Mesothelial cell of epicardium (in vitro differentiated cells): ENCODE results near the gene RBM24. TPM values are rescaled to one million over a fixed set of nuclear protein-coding genes. Genes with fewer than 3 reads are reported as not detected.
"Not testable (repeated sequence)": the region's sequence is repeated elsewhere in the genome, so short reads cannot be mapped to it uniquely, and the experiment has no call there.

Experiments used
- DNase-seq, 2 experiments: peaks; one replicate each; pipeline ENCODE4 v3.0.0; 2021; ENCODE audit warnings: low spot score in 2 of 2; ENCODE audit not compliant: unreplicated experiment in 2 of 2
- H3K27ac Mint-ChIP-seq: 2 replicates; pipeline ENCODE4 v1.8.0; 2021; ENCODE audit warnings: mixed read lengths
- H3K27me3 Mint-ChIP-seq: 2 replicates; pipeline ENCODE4 v1.8.0; 2021; ENCODE audit warnings: low read depth, mixed read lengths
- H3K36me3 Mint-ChIP-seq: 2 replicates; pipeline ENCODE4 v1.8.0; 2021; ENCODE audit warnings: mixed read lengths
- H3K4me1 Mint-ChIP-seq: 2 replicates; pipeline ENCODE4 v1.8.0; 2021; ENCODE audit warnings: mixed read lengths
- H3K4me3 Mint-ChIP-seq: 2 replicates; pipeline ENCODE4 v1.8.0; 2021; ENCODE audit warnings: mild to moderate bottlenecking, moderate library complexity, mixed read lengths
- H3K9me3 Mint-ChIP-seq: 2 replicates; pipeline ENCODE4 v1.8.0; 2021; ENCODE audit warnings: mixed read lengths
- CTCF ChIP-seq: fragments of 200-600 bp; sonication (generic); IDR thresholded peaks from one replicate; pipeline ENCODE4 v1.5.0; 2021; ENCODE audit warnings: antibody characterized with exemption; ENCODE audit not compliant: unreplicated experiment
- total RNA-seq: library from RNA; stranded (reverse); gene quantifications from 3 replicates; pipeline ENCODE4 v1.2.1, GENCODE V29; 2021

Gene RBM24
- total RNA-seq, 1 donor from 2014 or later, result 0.45 TPM

- no peak for DNase-seq
- H3K27me3 Mint-ChIP-seq, result no peaks in the 10 kb centered on the region
- H3K4me3 Mint-ChIP-seq, result no peak overlapping the region
- H3K27ac Mint-ChIP-seq, result no peak overlapping the region
- H3K36me3 Mint-ChIP-seq, result no peaks in the 10 kb centered on the region
- H3K4me1 Mint-ChIP-seq, result no peaks in the 10 kb centered on the region
- H3K9me3 Mint-ChIP-seq, result peaks cover 4% of the 10 kb centered on the region
- no peak for TF ChIP-seq CTCF
These were observed 30.6 kb downstream of the RBM24 start for GRCh38 chr6:17311595-17312311.

GRCh38 chr6:17313238-17313637 lies 32.1 kb downstream of the RBM24 start:
- H3K27me3 Mint-ChIP-seq, H3K4me1 Mint-ChIP-seq, H3K4me3 Mint-ChIP-seq: not testable (repeated sequence)

GRCh38 chr6:17313971-17314370 lies 32.8 kb downstream of the RBM24 start:
- Mint-ChIP-seq H3K27me3 (no peaks in the 10 kb centered on the region), H3K4me3 (no peak overlapping the region), H3K9me3 (peaks cover 4% of the 10 kb centered on the region), H3K36me3 (no peaks in the 10 kb centered on the region), H3K4me1 (no peaks in the 10 kb centered on the region), H3K27ac (no peak overlapping the region)
- no peak for DNase-seq
- no peak for TF ChIP-seq CTCF

More at GRCh38 chr6:17313238-17313637, 32.1 kb downstream of the RBM24 start:
- H3K9me3 Mint-ChIP-seq, H3K36me3 Mint-ChIP-seq, H3K27ac Mint-ChIP-seq, DNase-seq: not testable (repeated sequence)

- DNase-seq, result no peak
- H3K9me3 Mint-ChIP-seq, result peaks cover 4% of the 10 kb centered on the region
- TF ChIP-seq CTCF, result no peak
- H3K27me3 Mint-ChIP-seq, result no peaks in the 10 kb centered on the region
- no peak overlapping the region for H3K27ac Mint-ChIP-seq
- H3K36me3 Mint-ChIP-seq, result no peaks in the 10 kb centered on the region
- H3K4me3 Mint-ChIP-seq, result no peak overlapping the region
- no peaks in the 10 kb centered on the region for H3K4me1 Mint-ChIP-seq
These were observed 34.1 kb downstream of the RBM24 start for GRCh38 chr6:17315262-17315661.

GRCh38 chr6:17318435-17319165 lies 37.4 kb downstream of the RBM24 start:
- no peak for DNase-seq
- Mint-ChIP-seq H3K4me1 (no peaks in the 10 kb centered on the region), H3K9me3 (peaks cover 4% of the 10 kb centered on the region), H3K27ac (no peak overlapping the region), H3K27me3 (no peaks in the 10 kb centered on the region), H3K4me3 (no peak overlapping the region), H3K36me3 (no peaks in the 10 kb centered on the region)
- no peak for TF ChIP-seq CTCF

- not testable (repeated sequence) for H3K9me3 Mint-ChIP-seq, H3K4me1 Mint-ChIP-seq, H3K27ac Mint-ChIP-seq, H3K27me3 Mint-ChIP-seq, DNase-seq, H3K4me3 Mint-ChIP-seq, H3K36me3 Mint-ChIP-seq
These were observed 39.1 kb downstream of the RBM24 start for GRCh38 chr6:17320266-17320665.
